Middle frontal gyrus (tissue), 1 donor: ENCODE data around the gene CNGA3.
A peak's percentile ranks its signal among the peaks of the same experiment; 100 is the strongest.

Source experiments
- DNase-seq: peaks from one replicate; pipeline ENCODE4 v3.0.0-alpha.2; 2015; ENCODE audit warnings: low spot score; ENCODE audit errors: extremely low spot score

CNGA3 gene

GRCh38 chr2:98376996-98377395 is 30.7 kb downstream of the CNGA3 start:
- no peak for DNase-seq

- DNase-seq: no peak
Measured at GRCh38 chr2:98377544-98377943, 31.3 kb downstream of the CNGA3 start.

- DNase-seq: no peak
Measured at GRCh38 chr2:98378196-98378595, 31.9 kb downstream of the CNGA3 start.

- no peak for DNase-seq
Measured at GRCh38 chr2:98378901-98379300, 32.6 kb downstream of the CNGA3 start.

DNA sequence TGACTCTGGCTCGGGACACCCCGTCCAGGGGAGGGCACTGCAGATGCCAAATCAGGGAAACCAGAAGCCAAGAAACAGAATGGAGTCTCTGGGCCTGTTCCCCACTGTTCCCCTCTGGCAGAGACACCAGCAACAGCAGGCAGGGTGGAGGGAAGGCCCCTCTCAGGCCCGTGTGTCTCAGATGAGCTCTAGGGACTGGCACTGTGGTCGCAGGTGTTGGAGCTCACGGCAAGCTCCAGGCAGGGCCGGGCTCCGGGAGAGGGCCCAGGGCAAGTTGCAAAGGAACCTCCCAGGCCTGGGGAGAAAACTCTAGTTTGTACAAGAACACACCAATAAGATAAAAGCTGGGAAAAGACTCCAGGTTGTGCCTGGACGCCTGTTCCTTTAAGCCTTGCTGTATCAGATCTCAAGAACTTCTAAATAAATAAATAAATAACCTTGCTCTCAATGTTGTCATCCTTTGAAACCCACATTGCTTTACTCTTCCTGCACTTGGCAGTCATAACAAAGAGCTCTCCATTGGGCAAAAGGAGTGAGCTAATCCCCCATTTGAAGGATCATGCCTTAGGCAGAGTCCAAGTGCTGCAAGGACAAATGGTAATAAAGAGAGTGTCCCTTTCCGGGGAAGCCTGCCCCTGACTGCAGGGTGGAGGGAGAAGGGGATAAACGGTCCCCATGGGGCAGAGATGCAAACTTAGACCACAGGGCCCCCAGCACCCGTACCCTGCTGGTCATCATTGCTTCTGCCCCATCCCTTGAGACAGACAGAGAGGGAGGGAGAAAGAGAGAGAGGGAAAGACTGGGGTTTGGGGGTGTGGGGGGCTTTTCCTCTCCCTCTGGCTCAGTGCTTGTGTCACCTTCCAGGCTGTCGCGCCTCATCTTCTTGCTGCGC is 33.3 kb downstream of the CNGA3 start:
- DNase-seq: no peak

DNA sequence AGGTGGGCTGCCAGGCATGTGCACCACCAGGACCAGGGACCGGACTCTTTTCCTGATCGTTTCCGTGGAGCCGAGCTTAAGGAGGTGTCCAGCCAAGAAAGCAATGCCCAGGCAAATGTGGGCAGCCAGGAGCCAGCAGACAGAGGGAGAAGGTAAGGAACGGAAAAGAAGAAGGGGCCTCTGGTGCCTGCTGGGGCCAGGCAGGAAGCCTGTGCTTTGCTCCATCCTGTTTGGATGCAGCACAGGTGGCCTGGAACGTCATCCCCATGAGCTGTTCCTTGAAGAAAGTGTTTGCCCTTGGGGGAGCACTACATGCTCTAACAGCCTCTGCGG is 33.9 kb downstream of the CNGA3 start:
- DNase-seq: no peak

- DNase-seq: no peak
Measured at GRCh38 chr2:98381494-98381893, 35.2 kb downstream of the CNGA3 start.

GRCh38 chr2:98382086-98382485 is 35.8 kb downstream of the CNGA3 start:
- no peak for DNase-seq

- DNase-seq: no peak
Measured at GRCh38 chr2:98382739-98383138, 36.5 kb downstream of the CNGA3 start.

GRCh38 chr2:98383166-98383565 is 36.9 kb downstream of the CNGA3 start:
- DNase-seq: no peak

- DNase-seq: peak; percentile 72
Measured at GRCh38 chr2:98385050-98385699, 38.9 kb downstream of the CNGA3 start.

- no peak for DNase-seq
Measured at GRCh38 chr2:98387478-98387877, 41.2 kb downstream of the CNGA3 start.

DNA sequence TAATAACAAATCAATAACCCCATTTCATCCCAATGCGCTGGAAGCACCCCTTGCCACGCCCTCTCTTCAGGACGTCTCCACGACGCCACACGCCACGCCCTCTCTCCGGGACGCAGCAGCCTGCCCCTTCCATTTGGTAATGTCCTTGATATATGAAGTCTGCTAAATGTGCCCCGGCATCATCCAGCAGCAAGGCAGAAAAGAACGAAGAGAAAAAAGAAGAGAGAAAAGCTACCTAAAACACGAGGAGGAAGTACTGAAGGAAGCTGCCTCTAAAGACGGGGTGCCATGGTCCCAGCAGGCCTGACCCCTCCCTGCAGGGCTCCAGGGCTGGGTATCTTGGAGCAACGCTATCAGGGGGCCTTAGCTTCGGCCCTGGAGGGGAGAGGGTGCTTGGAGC is 41.8 kb downstream of the CNGA3 start:
- no peak for DNase-seq

DNA sequence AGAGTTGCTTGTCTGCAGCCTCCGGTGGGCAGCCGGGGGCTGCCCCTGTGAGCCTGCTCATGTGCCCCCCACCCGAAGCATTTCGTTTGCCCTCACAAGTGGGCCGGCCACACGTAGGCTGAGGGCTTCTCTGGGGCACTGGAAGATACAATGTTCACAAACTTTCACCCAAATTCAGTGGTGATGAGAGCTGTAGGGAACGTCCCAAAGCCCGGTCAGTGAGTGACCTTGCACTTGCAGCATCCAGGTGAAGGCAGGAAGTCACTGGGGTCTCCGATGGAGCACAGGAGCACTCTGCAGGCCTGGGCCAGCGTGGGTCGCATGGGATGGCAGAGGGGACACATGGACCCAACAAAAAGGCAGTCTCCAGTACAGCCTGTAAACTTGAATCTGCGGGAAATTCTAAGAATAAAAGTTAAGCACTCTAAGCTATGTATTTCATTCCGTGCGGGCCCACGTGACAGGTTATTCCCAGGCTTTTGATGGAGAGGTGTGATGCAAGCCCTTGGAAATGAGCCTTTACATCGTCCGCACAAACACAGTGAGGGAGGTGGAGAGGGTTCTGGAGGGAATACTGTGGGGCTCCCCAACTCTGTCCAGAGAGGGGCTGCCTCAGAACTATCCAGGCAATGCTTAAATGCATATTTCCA is 42.5 kb downstream of the CNGA3 start:
- DNase-seq: no peak

- no peak for DNase-seq
Measured at GRCh38 chr2:98389251-98389605, 43.0 kb downstream of the CNGA3 start.

DNA sequence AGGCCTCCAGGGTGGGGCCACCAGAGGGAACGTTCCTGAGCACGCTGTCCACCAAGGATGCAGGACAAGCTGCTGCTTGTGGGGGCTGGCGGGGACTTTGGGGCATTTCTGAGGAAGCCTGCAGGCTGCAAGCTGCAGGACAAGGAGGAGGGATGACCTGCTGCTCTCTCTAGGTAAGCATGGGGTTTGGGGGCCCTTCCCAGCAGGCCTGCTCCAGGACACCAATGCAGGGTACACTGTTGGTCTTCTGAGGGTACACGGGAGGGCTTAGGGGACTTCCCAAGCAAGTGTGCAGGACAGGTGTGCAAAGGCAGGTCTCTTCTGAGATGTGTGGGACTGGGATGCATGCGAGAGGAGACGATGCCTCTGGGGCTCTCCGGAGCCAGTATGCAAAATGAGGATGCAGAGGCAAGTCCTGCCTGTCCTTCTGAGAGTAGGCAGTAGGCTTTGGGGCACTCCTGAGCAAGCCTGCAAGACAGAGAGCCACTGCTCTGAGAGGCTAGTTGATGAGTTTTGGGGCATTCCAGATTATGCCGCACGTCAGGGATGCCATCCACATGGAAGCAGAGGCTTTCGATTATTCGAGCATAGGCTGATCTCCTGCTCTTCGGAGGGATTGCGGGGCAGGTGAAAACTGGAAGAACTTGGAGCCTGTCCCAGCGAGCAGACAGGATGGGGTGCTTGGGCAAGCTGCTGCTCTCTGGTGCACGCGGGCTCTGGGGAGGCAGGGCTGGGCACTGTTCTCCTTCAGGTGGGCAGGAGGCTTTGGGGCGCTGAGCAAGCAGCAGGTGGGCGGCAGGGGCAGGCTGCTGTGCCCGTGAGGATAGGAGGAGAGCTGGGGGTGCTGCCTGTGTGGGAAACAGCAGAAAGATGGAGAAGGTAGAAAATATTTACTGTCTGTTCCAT is 44.6 kb downstream of the CNGA3 start:
- DNase-seq: no peak

DNA sequence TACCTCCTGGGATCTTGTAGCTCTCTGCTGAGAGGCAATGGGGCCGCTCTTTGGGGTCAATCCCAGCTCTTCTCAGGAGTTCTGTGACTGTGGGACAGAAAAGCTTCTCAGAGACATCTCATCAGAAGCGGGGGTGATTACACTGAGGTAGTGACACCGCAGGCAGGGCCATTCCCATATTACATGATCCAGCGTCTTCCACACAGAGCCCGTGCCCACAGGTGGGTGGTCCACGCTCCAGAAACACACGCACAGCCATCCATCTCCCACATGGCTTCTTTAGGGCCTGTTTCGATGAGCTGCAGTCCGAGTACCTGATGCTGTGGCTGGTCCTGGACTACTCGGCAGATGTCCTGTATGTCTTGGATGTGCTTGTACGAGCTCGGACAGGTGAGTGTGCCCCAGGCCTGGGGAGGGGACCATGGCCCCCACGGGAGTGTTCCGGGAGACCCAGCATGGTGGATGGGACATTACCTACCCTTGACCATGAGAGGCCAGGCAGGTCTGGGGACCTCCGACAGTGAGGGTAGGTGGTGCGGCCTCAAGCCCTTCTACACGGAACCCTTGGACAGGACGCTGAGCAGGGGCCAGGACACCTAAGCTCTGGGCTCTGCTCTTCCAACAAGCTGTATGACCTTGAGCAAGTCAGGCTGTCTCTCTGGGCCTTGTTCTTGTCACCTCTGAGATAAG is 45.5 kb downstream of the CNGA3 start:
- DNase-seq: no peak

DNA sequence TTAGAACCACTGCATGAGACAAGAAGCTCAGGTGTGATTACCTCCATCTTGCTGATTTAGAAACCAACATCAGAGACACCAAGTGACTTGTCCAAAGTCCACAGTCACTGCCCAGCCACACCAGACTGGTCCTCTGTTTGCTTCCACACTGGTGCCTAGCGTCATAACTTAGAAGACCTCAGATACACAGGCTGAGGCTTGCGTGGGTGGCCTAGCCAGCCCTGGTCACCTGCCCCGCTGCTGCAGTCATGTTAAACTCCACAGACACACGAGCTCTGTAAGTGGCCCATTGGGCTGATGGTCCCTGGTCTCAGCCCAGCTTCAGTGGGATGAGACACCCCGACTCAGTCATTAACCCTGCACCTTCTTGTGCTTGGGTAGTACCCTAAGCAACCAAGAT is 47.1 kb downstream of the CNGA3 start:
- no peak for DNase-seq

- no peak for DNase-seq
Measured at GRCh38 chr2:98394595-98395153, 48.4 kb downstream of the CNGA3 start.

DNA sequence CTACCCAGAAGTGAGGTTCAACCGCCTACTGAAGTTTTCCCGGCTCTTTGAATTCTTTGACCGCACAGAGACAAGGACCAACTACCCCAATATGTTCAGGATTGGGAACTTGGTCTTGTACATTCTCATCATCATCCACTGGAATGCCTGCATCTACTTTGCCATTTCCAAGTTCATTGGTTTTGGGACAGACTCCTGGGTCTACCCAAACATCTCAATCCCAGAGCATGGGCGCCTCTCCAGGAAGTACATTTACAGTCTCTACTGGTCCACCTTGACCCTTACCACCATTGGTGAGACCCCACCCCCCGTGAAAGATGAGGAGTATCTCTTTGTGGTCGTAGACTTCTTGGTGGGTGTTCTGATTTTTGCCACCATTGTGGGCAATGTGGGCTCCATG is 49.7 kb downstream of the CNGA3 start:
- no peak for DNase-seq
